ENCODE measurements around the gene PROZ.

DNA sequence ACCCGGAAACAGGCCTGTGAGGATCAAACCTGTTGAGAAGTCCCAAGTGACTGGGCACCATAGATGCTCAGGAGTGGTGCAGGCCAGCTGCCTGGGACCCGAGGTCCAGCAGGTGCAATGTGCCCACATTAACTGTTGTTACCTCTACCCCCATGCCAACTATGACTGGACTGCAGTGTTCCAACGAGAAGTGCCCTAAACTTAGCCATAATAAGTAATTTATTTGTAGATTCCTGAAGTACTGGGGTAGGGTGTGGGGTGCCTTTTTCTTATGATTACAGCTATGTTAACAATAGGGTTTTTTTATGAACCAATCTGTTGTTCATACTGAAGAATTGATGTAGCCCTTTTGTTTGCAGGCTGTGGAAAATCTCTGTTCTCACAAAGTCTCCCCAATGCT is 60.1 kb downstream of the PROZ start:
- TF ChIP-seq ELF4 (CRISPR knock-in tag; IDR thresholded peaks at IDR 0.05; ENCODE audit: borderline replicate concordance), result no peak
- no peak for TF ChIP-seq HDAC2 (CRISPR knock-in tag; IDR thresholded peaks at IDR 0.05)
- TF ChIP-seq, protein P1, sequence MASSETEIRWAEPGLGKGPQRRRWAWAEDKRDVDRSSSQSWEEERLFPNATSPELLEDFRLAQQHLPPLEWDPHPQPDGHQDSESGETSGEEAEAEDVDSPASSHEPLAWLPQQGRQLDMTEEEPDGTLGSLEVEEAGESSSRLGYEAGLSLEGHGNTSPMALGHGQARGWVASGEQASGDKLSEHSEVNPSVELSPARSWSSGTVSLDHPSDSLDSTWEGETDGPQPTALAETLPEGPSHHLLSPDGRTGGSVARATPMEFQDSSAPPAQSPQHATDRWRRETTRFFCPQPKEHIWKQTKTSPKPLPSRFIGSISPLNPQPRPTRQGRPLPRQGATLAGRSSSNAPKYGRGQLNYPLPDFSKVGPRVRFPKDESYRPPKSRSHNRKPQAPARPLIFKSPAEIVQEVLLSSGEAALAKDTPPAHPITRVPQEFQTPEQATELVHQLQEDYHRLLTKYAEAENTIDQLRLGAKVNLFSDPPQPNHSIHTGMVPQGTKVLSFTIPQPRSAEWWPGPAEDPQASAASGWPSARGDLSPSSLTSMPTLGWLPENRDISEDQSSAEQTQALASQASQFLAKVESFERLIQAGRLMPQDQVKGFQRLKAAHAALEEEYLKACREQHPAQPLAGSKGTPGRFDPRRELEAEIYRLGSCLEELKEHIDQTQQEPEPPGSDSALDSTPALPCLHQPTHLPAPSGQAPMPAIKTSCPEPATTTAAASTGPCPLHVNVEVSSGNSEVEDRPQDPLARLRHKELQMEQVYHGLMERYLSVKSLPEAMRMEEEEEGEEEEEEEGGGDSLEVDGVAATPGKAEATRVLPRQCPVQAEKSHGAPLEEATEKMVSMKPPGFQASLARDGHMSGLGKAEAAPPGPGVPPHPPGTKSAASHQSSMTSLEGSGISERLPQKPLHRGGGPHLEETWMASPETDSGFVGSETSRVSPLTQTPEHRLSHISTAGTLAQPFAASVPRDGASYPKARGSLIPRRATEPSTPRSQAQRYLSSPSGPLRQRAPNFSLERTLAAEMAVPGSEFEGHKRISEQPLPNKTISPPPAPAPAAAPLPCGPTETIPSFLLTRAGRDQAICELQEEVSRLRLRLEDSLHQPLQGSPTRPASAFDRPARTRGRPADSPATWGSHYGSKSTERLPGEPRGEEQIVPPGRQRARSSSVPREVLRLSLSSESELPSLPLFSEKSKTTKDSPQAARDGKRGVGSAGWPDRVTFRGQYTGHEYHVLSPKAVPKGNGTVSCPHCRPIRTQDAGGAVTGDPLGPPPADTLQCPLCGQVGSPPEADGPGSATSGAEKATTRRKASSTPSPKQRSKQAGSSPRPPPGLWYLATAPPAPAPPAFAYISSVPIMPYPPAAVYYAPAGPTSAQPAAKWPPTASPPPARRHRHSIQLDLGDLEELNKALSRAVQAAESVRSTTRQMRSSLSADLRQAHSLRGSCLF (CRISPR knock-in tag; IDR thresholded peaks at IDR 0.05; ENCODE audit: borderline replicate concordance), result no peak
- TF ChIP-seq, protein P2, sequence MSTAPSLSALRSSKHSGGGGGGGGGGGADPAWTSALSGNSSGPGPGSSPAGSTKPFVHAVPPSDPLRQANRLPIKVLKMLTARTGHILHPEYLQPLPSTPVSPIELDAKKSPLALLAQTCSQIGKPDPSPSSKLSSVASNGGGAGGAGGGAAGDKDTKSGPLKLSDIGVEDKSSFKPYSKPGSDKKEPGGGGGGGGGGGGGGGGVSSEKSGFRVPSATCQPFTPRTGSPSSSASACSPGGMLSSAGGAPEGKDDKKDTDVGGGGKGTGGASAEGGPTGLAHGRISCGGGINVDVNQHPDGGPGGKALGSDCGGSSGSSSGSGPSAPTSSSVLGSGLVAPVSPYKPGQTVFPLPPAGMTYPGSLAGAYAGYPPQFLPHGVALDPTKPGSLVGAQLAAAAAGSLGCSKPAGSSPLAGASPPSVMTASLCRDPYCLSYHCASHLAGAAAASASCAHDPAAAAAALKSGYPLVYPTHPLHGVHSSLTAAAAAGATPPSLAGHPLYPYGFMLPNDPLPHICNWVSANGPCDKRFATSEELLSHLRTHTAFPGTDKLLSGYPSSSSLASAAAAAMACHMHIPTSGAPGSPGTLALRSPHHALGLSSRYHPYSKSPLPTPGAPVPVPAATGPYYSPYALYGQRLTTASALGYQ (CRISPR knock-in tag; IDR thresholded peaks at IDR 0.05), result no peak
- TF ChIP-seq, protein P3, sequence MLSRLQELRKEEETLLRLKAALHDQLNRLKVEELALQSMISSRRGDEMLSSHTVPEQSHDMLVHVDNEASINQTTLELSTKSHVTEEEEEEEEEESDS (CRISPR knock-in tag; IDR thresholded peaks at IDR 0.05; ENCODE audit: borderline replicate concordance), result no peak
- TF ChIP-seq HNF4G (IDR thresholded peaks at IDR 0.05; ENCODE audit: borderline replicate concordance, low read depth, low read length), result no peak
- TF ChIP-seq HNF4G (CRISPR knock-in tag; IDR thresholded peaks at IDR 0.05; ENCODE audit: borderline replicate concordance, low read depth), result no peak
- no peak for TF ChIP-seq GTF2F1 (IDR thresholded peaks at IDR 0.05; ENCODE audit: low read length)
- no peak for TF ChIP-seq NFIC (IDR thresholded peaks at IDR 0.05; ENCODE audit: low read length)
- TF ChIP-seq ZFP37 (CRISPR knock-in tag; IDR thresholded peaks at IDR 0.05; ENCODE audit: borderline replicate concordance), result no peak
- no peak for TF ChIP-seq GABPA (IDR thresholded peaks at IDR 0.05; ENCODE audit: low read depth, low read length)
- no peak for TF ChIP-seq GABPA (CRISPR knock-in tag; IDR thresholded peaks at IDR 0.05; ENCODE audit: low read depth)
- TF ChIP-seq CTCF (CRISPR knock-in tag; IDR thresholded peaks at IDR 0.05), result no peak
- TF ChIP-seq ZNF343 (CRISPR knock-in tag; IDR thresholded peaks at IDR 0.05), result no peak
- no peak for TF ChIP-seq EZH2 (conservative IDR thresholded peaks at IDR 0.05; ENCODE audit: low read depth, low read length)

All from HepG2 (cell line).